BE2C (cell line): ENCODE data around the gene TRAT1.

Experiments used
- DNase-seq: peaks from one replicate; pipeline ENCODE4 v3.0.0-alpha.2; 2020
- H3K27me3 ChIP-seq: fragments of 250-450 bp; sonication (Bioruptor Pico); 2 replicates; pipeline ENCODE4 v1.5.1; 2020; ENCODE audit warnings: mild to moderate bottlenecking
- H3K36me3 ChIP-seq: fragments of 250-450 bp; sonication (Bioruptor Pico); 2 replicates; pipeline ENCODE4 v1.5.1; 2020; ENCODE audit warnings: mild to moderate bottlenecking
- H3K4me1 ChIP-seq: fragments of 250-450 bp; sonication (Bioruptor Pico); 2 replicates; pipeline ENCODE4 v1.5.1; 2020
- H3K4me3 ChIP-seq: 2 replicates; pipeline ENCODE4 v1.5.1; 2011; ENCODE audit warnings: low read depth, low read length
- H3K9me3 ChIP-seq: fragments of 250-450 bp; sonication (Bioruptor Pico); 2 replicates; pipeline ENCODE4 v1.5.1; 2020
- TF ChIP-seq, protein P1 (sequence below): IDR thresholded peaks from 2 replicates; pipeline ENCODE4 v1.5.1; 2012; ENCODE audit warnings: mild to moderate bottlenecking, low read depth, low read length

The TRAT1 gene

DNA sequence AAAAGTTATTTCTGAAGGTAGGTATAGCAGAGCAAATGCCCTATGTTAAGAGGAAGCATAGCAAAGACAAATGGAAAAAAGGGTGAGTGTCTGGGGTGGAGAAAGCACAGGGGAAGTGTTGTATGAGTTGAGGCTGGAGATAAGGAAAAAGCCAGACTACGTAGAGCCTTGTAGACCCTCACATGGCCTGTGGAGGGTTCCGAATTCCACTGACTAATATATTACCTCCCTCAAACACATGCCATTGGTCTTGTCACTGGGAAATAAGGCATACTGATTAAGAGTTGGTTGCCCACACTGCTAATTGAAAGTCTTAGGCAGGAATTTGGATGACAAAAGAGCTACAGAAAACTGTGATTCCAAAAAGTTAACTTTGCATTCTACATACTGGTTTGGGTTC lies 65.2 kb downstream of the TRAT1 start:
- Histone ChIP-seq H3K4me3 (no peak overlapping the region), H3K36me3 (no peaks in the 10 kb centered on the region), H3K4me1 (peaks cover 18% of the 10 kb centered on the region), H3K9me3 (no peaks in the 10 kb centered on the region), H3K27me3 (no peaks in the 10 kb centered on the region; the same call in 1 of the 2 replicates)
- no peak for DNase-seq
- TF ChIP-seq, protein P1, sequence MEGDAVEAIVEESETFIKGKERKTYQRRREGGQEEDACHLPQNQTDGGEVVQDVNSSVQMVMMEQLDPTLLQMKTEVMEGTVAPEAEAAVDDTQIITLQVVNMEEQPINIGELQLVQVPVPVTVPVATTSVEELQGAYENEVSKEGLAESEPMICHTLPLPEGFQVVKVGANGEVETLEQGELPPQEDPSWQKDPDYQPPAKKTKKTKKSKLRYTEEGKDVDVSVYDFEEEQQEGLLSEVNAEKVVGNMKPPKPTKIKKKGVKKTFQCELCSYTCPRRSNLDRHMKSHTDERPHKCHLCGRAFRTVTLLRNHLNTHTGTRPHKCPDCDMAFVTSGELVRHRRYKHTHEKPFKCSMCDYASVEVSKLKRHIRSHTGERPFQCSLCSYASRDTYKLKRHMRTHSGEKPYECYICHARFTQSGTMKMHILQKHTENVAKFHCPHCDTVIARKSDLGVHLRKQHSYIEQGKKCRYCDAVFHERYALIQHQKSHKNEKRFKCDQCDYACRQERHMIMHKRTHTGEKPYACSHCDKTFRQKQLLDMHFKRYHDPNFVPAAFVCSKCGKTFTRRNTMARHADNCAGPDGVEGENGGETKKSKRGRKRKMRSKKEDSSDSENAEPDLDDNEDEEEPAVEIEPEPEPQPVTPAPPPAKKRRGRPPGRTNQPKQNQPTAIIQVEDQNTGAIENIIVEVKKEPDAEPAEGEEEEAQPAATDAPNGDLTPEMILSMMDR: no peak

DNA sequence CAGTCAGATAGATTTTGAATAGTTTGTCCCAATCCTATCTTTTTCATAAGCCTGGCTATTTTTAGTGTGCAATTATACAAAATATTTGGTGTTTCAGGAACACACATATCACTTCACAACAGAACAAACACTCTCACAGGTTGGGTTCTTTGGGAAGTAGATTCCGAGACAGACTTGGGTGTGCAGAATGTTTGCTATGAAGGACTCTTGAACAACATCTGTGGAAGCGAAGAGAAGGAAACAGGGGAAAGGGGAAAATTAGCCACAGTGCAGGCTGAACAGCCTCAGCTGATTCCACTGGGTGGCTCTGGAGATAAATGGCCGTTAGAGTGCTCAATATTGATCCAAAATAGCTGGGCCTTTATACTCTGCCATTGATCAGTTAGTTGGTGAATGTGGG lies 69.2 kb downstream of the TRAT1 start:
- DNase-seq: no peak
- Histone ChIP-seq H3K27me3 (no peaks in the 10 kb centered on the region), H3K36me3 (no peaks in the 10 kb centered on the region), H3K4me1 (peaks cover 11% of the 10 kb centered on the region), H3K4me3 (no peak overlapping the region), H3K9me3 (no peaks in the 10 kb centered on the region)
- TF ChIP-seq, protein P1: no peak

DNA sequence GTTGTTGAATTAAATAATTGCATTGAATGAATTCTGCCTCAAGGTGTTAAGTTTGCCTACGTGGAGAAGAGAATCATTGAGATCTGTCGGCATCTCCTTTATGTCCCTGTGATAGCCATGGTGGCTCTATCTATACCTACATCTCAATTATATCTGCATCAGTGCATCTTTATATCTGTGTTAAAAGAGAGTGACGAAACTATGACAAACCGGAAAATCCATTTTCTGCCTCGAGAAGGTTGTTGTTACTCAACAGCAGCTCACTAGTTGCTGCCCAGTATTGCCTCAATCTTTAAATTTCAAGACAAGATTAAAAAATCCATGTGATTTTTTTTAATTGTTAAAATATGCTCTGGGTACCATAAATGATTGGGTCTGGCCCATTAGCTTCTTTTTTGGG lies 72.4 kb downstream of the TRAT1 start:
- no peak for DNase-seq
- no peaks in the 10 kb centered on the region for H3K4me1 ChIP-seq
- no peaks in the 10 kb centered on the region for H3K36me3 ChIP-seq
- no peak overlapping the region for H3K4me3 ChIP-seq
- TF ChIP-seq, protein P1: no peak
- H3K27me3 ChIP-seq: no peaks in the 10 kb centered on the region
- no peaks in the 10 kb centered on the region for H3K9me3 ChIP-seq

DNA sequence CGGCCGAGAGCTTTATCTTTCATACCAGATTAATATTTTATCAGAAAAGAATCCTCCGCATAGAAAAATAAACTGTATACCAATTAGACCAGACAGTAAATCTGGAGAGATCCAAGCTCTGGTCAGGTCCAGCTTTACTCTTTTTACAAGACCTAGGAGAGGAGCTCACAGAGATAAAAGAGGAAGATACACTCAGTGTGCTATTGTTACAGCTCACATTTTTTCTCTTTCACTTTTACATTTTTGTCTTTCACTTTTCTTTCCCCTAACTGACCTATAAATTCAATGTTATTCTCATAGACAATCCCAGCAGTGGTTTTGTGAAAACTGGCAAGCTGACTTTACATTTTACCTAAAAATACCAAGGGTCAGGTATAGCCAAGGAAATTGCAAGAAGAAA lies 75.3 kb downstream of the TRAT1 start:
- no peaks in the 10 kb centered on the region for H3K27me3 ChIP-seq
- DNase-seq: no peak

DNA sequence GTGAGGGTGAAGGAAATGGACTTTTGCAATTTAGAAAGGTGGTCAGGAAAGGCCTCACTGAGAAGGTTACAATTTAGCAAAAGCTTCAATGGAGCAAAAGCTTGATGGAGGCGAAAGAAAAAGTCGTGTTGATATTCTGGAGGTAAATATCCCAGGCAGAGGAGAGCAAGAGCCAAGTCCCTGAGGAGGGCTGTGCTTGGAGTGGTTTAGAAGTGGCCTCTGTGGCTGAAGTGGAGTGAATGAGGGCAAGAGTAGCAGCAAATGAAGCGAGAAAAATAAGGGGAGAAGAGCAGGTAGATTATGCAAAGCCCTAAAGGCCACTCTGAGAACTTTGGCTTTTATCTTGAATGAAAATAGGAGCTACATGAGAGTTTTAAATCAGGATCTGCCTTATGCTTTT lies 76.9 kb downstream of the TRAT1 start:
- Histone ChIP-seq H3K4me3 (no peak overlapping the region), H3K27me3 (no peaks in the 10 kb centered on the region), H3K36me3 (no peaks in the 10 kb centered on the region), H3K9me3 (no peaks in the 10 kb centered on the region), H3K4me1 (no peaks in the 10 kb centered on the region; the same call in 1 of the 2 replicates)
- TF ChIP-seq, protein P1: no peak
- no peak for DNase-seq

More for the DNA sequence above, 75.3 kb downstream of the TRAT1 start:
- H3K9me3 ChIP-seq: no peaks in the 10 kb centered on the region
- H3K36me3 ChIP-seq: no peaks in the 10 kb centered on the region
- TF ChIP-seq, protein P1: no peak
- H3K4me3 ChIP-seq: no peak overlapping the region
- no peaks in the 10 kb centered on the region; the same call in 1 of the 2 replicates for H3K4me1 ChIP-seq
